Trophoblast cell (in vitro differentiated cells and primary cell): ENCODE data around the gene AOX1.

Experiments
- DNase-seq, 2 donors: peaks; one replicate each; pipeline ENCODE4 v3.0.0-alpha.2; 2016
- H2AFZ ChIP-seq: 2 replicates; pipeline ENCODE4 v1.6.1; 2013; ENCODE audit warnings: low read length, moderate library complexity, mild to moderate bottlenecking; ENCODE audit not compliant: insufficient read depth, poor library complexity
- H2AK5ac ChIP-seq: 2 replicates; pipeline ENCODE4 v1.6.1; 2013; ENCODE audit warnings: mild to moderate bottlenecking, low read length
- H2BK120ac ChIP-seq: 2 replicates; pipeline ENCODE4 v1.6.1; 2013; ENCODE audit warnings: low read length, mild to moderate bottlenecking, moderate library complexity; ENCODE audit not compliant: insufficient read depth, poor library complexity
- H2BK12ac ChIP-seq: 2 replicates; pipeline ENCODE4 v1.6.1; 2013; ENCODE audit warnings: mild to moderate bottlenecking, low read length, moderate library complexity
- H2BK5ac ChIP-seq: 2 replicates; pipeline ENCODE4 v1.6.1; 2013; ENCODE audit warnings: low read length, low read depth, moderate library complexity, mild to moderate bottlenecking; ENCODE audit not compliant: poor library complexity
- H3K14ac ChIP-seq: 2 replicates; pipeline ENCODE4 v1.6.1; 2013; ENCODE audit warnings: mild to moderate bottlenecking, low read length
- H3K18ac ChIP-seq: 2 replicates; pipeline ENCODE4 v1.6.1; 2013; ENCODE audit warnings: mild to moderate bottlenecking, low read length
- H3K23ac ChIP-seq: 2 replicates; pipeline ENCODE4 v1.6.1; 2013; ENCODE audit warnings: low read length
- H3K27ac ChIP-seq: 2 replicates; pipeline ENCODE4 v1.5.1; 2013; ENCODE audit warnings: low read depth, mild to moderate bottlenecking, inconsistent platforms, low read length, moderate library complexity
- H3K27me3 ChIP-seq: 2 replicates; pipeline ENCODE4 v1.6.1; 2013; ENCODE audit warnings: inconsistent platforms, mild to moderate bottlenecking, low read length, moderate library complexity; ENCODE audit not compliant: insufficient read depth
- H3K36me3 ChIP-seq, 2 experiments: 1 replicate in 1 of 2; 2 replicates in 1 of 2; pipeline ENCODE4 v1.6.1; 2013; ENCODE audit warnings: low read length in 2 of 2, mild to moderate bottlenecking in 2 of 2, moderate library complexity in 1 of 2; ENCODE audit not compliant: insufficient read depth in 2 of 2, control insufficient read depth in 1 of 2
- H3K4ac ChIP-seq: 2 replicates; pipeline ENCODE4 v1.6.1; 2013; ENCODE audit warnings: low read depth, mild to moderate bottlenecking, low read length, moderate library complexity
- H3K4me1 ChIP-seq, 2 experiments: 1 replicate in 1 of 2; 2 replicates in 1 of 2; pipeline ENCODE4 v1.6.1; 2013; ENCODE audit warnings: low read length in 2 of 2, mild to moderate bottlenecking in 2 of 2, moderate library complexity in 1 of 2; ENCODE audit not compliant: insufficient read depth in 2 of 2, control insufficient read depth in 1 of 2
- H3K4me2 ChIP-seq: 2 replicates; pipeline ENCODE4 v1.6.1; 2013; ENCODE audit warnings: inconsistent platforms, mild to moderate bottlenecking, low read length, moderate library complexity
- H3K4me3 ChIP-seq: 2 replicates; pipeline ENCODE4 v1.5.1; 2013; ENCODE audit warnings: mild to moderate bottlenecking, low read depth, low read length, inconsistent platforms
- H3K79me1 ChIP-seq: one replicate; pipeline ENCODE4 v1.6.1; 2013; ENCODE audit warnings: low read length
- H3K79me2 ChIP-seq: 2 replicates; pipeline ENCODE4 v1.6.1; 2013; ENCODE audit warnings: low read length, mild to moderate bottlenecking; ENCODE audit not compliant: control insufficient read depth, insufficient read depth, poor library complexity
- H3K9ac ChIP-seq: 2 replicates; pipeline ENCODE4 v1.6.1; 2013; ENCODE audit warnings: mild to moderate bottlenecking, low read length
- H3K9me3 ChIP-seq: 2 replicates; pipeline ENCODE4 v1.6.1; 2013; ENCODE audit warnings: low read depth, mild to moderate bottlenecking, control low read depth, inconsistent platforms, low read length; ENCODE audit not compliant: insufficient read depth
- H4K12ac ChIP-seq: 2 replicates; pipeline ENCODE4 v1.6.1; 2013; ENCODE audit warnings: low read depth, mild to moderate bottlenecking, low read length, moderate library complexity
- H4K8ac ChIP-seq: 2 replicates; pipeline ENCODE4 v1.6.1; 2013; ENCODE audit warnings: low read depth, mild to moderate bottlenecking, low read length, moderate library complexity
- H4K91ac ChIP-seq: one replicate; pipeline ENCODE4 v1.6.1; 2013; ENCODE audit warnings: low read depth, mild to moderate bottlenecking, low read length, moderate library complexity
- WGBS: extraction: QIAGEN DNeasy Blood & Tissue Kit; methylation state at CpG from one replicate; pipeline ENCODE4 v1.1.7; 2013; ENCODE audit warnings: missing lambda C conversion rate; ENCODE audit not compliant: insufficient read length, insufficient coverage; ENCODE audit errors: extremely low coverage; 5-methylcytosine and 5-hydroxymethylcytosine counted together

The AOX1 gene

GRCh38 chr2:200600549-200601225 is 14.9 kb downstream of the AOX1 start:
- Histone ChIP-seq H3K79me1 (no peaks in the 10 kb centered on the region), H3K9ac (no peak overlapping the region), H3K23ac (no peak overlapping the region), H3K27me3 (no peaks in the 10 kb centered on the region), H2BK120ac (no peak overlapping the region), H4K12ac (no peak overlapping the region), H3K4me3 (no peak overlapping the region), H3K4me2 (no peak overlapping the region), H4K91ac (no peak overlapping the region), H3K27ac (no peak overlapping the region), H2BK12ac (no peak overlapping the region), H3K9me3 (no peaks in the 10 kb centered on the region), H3K79me2 (no peaks in the 10 kb centered on the region), H3K4ac (no peak overlapping the region), H4K8ac (no peak overlapping the region), H2AK5ac (no peak overlapping the region), H3K14ac (no peak overlapping the region), H2AFZ (no peak overlapping the region), H3K4me1 (no peaks in the 10 kb centered on the region), H3K18ac (no peak overlapping the region), H3K36me3 (no peaks in the 10 kb centered on the region), H2BK5ac (no peak overlapping the region)
- DNase-seq, result no peak
- no CpG with 5 or more reads among the region's 7 CpGs for WGBS

GRCh38 chr2:200602584-200602983 is 16.8 kb downstream of the AOX1 start:
- no peak overlapping the region for H3K9ac ChIP-seq
- H3K79me2 ChIP-seq, result no peaks in the 10 kb centered on the region
- H3K4ac ChIP-seq, result no peak overlapping the region
- DNase-seq, result no peak
- H3K27ac ChIP-seq, result no peak overlapping the region
- no peak overlapping the region for H2AFZ ChIP-seq
- H3K36me3 ChIP-seq, result no peaks in the 10 kb centered on the region
- no peak overlapping the region for H3K23ac ChIP-seq
- H4K91ac ChIP-seq, result no peak overlapping the region
- H3K4me1 ChIP-seq, result no peaks in the 10 kb centered on the region
- H3K4me3 ChIP-seq, result no peak overlapping the region
- H4K8ac ChIP-seq, result no peak overlapping the region
- WGBS, result no CpG with 5 or more reads among the region's 4 CpGs
- H2AK5ac ChIP-seq, result no peak overlapping the region
- no peaks in the 10 kb centered on the region for H3K79me1 ChIP-seq
- H3K14ac ChIP-seq, result no peak overlapping the region
- H2BK5ac ChIP-seq, result no peak overlapping the region
- H4K12ac ChIP-seq, result no peak overlapping the region
- no peaks in the 10 kb centered on the region for H3K27me3 ChIP-seq
- H3K4me2 ChIP-seq, result no peak overlapping the region
- H3K9me3 ChIP-seq, result no peaks in the 10 kb centered on the region
- no peak overlapping the region for H2BK120ac ChIP-seq
- no peak overlapping the region for H3K18ac ChIP-seq
- no peak overlapping the region for H2BK12ac ChIP-seq

- H3K4ac ChIP-seq, result no peak overlapping the region
- no peak overlapping the region for H2AK5ac ChIP-seq
- no peak overlapping the region for H3K4me3 ChIP-seq
- H2AFZ ChIP-seq, result no peak overlapping the region
- DNase-seq, result peak in 1 of 2 donors; percentile 53
- H3K4me2 ChIP-seq, result no peak overlapping the region
- H4K8ac ChIP-seq, result no peak overlapping the region
- no peak overlapping the region for H2BK12ac ChIP-seq
- H4K12ac ChIP-seq, result no peak overlapping the region
- H2BK120ac ChIP-seq, result no peak overlapping the region
- H3K27me3 ChIP-seq, result no peaks in the 10 kb centered on the region
- H2BK5ac ChIP-seq, result no peak overlapping the region
- no peaks in the 10 kb centered on the region for H3K79me1 ChIP-seq
- H3K4me1 ChIP-seq, result peaks cover 0 to 3% of the 10 kb centered on the region in 2 experiments
- no peak overlapping the region for H3K18ac ChIP-seq
- no peak overlapping the region for H3K27ac ChIP-seq
- H3K36me3 ChIP-seq, result no peaks in the 10 kb centered on the region
- H3K9ac ChIP-seq, result no peak overlapping the region
- H3K23ac ChIP-seq, result no peak overlapping the region
- no peaks in the 10 kb centered on the region for H3K9me3 ChIP-seq
- H3K79me2 ChIP-seq, result no peaks in the 10 kb centered on the region
- no peak overlapping the region for H4K91ac ChIP-seq
- no peak overlapping the region for H3K14ac ChIP-seq
- no CpG with 5 or more reads among the region's 3 CpGs for WGBS
Observed at GRCh38 chr2:200603972-200604371, 18.2 kb downstream of the AOX1 start.

- Histone ChIP-seq H3K27ac (no peak overlapping the region), H3K4me2 (no peak overlapping the region), H3K23ac (no peak overlapping the region), H2BK12ac (no peak overlapping the region), H3K79me2 (no peaks in the 10 kb centered on the region), H3K4me1 (peaks cover 0 to 3% of the 10 kb centered on the region in 2 experiments), H2BK5ac (no peak overlapping the region), H3K27me3 (no peaks in the 10 kb centered on the region), H3K4ac (no peak overlapping the region), H2BK120ac (no peak overlapping the region), H3K14ac (no peak overlapping the region), H3K9ac (no peak overlapping the region), H4K12ac (no peak overlapping the region), H3K4me3 (no peak overlapping the region), H2AK5ac (no peak overlapping the region), H4K8ac (no peak overlapping the region), H3K36me3 (no peaks in the 10 kb centered on the region), H4K91ac (no peak overlapping the region), H3K79me1 (no peaks in the 10 kb centered on the region), H3K18ac (no peak overlapping the region), H2AFZ (no peak overlapping the region), H3K9me3 (no peaks in the 10 kb centered on the region)
- WGBS, result no CpG with 5 or more reads among the region's 5 CpGs
- no peak for DNase-seq
Observed at GRCh38 chr2:200604571-200605255, 18.9 kb downstream of the AOX1 start.
